ENCODE measurements around the gene SSBP1. TPM values are rescaled to one million over a fixed set of nuclear protein-coding genes. Genes with fewer than 3 reads are reported as not detected.

SSBP1 gene
- total RNA-seq, 1 donor from 2014 or later, result 220 TPM

DNA sequence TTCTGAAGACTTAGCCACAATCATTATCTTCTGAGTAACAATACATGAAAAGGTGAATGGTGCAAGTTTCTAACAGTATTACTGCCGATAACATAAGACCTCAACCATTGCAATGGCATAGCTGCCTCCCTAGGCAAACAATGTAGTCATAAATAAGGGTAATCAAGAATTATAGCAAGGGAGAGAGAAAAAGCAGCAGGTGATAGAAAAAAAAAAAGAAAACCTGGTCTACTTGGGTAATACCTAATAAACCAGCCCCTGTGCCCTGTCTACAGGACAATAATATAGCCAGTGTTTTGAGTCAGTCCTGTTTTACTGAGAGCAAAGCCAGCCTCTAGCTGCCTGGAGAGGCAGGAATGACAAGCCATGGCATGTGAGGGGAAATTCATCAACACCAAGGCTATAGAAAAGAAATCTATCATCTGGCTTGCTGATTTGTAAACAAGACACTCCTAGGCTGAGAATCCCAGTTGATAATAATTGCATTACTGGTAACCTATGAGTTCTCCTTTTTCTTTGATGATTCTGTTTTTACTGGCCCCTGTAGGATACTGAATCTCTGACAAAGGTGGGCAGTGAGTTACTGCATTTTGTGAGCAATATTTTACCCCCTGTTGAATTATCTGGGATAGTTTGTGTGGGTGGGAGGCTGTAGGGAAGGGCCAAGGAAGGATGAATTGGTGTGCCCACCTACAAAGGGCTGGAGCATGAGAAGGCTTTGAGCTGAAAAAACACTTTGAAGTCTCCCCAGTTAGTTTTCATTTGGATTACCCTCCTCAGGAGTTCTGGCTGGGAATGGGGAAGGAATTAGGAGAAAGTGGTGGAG lies 31.7 kb upstream of the SSBP1 start:
- no peak for DNase-seq (ENCODE audit: low read depth)
- H3K4me3 ChIP-seq (ENCODE audit: low read depth, low read length), result no peak overlapping the region
- TF ChIP-seq, protein P1, sequence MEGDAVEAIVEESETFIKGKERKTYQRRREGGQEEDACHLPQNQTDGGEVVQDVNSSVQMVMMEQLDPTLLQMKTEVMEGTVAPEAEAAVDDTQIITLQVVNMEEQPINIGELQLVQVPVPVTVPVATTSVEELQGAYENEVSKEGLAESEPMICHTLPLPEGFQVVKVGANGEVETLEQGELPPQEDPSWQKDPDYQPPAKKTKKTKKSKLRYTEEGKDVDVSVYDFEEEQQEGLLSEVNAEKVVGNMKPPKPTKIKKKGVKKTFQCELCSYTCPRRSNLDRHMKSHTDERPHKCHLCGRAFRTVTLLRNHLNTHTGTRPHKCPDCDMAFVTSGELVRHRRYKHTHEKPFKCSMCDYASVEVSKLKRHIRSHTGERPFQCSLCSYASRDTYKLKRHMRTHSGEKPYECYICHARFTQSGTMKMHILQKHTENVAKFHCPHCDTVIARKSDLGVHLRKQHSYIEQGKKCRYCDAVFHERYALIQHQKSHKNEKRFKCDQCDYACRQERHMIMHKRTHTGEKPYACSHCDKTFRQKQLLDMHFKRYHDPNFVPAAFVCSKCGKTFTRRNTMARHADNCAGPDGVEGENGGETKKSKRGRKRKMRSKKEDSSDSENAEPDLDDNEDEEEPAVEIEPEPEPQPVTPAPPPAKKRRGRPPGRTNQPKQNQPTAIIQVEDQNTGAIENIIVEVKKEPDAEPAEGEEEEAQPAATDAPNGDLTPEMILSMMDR (IDR thresholded peaks at IDR 0.05; ENCODE audit: insufficient read depth, low read length, poor library complexity, severe bottlenecking), result no peak
- H3K36me3 ChIP-seq (ENCODE audit: control insufficient read depth, insufficient read depth, low read length), result no peaks in the 10 kb centered on the region
- H3K27me3 ChIP-seq (ENCODE audit: control insufficient read depth, insufficient read depth, low read length), result no peaks in the 10 kb centered on the region

DNA sequence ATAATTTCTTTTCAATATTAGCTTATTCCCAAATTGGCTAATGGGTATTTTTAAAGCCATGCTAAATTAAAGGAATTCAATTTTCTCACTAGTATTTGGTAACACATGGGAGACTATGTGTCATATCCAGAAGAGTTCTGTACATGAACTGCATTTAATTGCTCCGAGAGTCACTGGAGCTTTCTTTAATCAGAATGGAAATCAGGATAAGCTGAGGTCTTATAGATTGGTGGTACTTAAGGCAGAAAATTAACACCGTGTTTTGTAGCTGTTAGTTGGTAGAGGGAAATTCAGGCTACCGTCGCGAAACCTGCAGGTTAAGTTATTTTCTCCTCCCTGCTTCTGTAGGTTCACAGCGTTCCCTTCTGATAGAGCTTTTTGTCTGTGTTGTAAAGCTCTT lies 29.8 kb upstream of the SSBP1 start, which contains the start of gene WEE2:
Gene WEE2, plus strand, starts transcription at position 3 of the 400 bp plus-strand sequence. CDS start 406 bp downstream, outside the sequence.
- Histone ChIP-seq H3K36me3 (ENCODE audit: control insufficient read depth, insufficient read depth, low read length) (no peaks in the 10 kb centered on the region), H3K27me3 (ENCODE audit: control insufficient read depth, insufficient read depth, low read length) (no peaks in the 10 kb centered on the region), H3K4me3 (ENCODE audit: low read depth, low read length) (no peak within 1 kb of the TSS)
- no peak for DNase-seq (ENCODE audit: low read depth)
- TF ChIP-seq, protein P1 (IDR thresholded peaks at IDR 0.05; ENCODE audit: insufficient read depth, low read length, poor library complexity, severe bottlenecking), result no peak

DNA sequence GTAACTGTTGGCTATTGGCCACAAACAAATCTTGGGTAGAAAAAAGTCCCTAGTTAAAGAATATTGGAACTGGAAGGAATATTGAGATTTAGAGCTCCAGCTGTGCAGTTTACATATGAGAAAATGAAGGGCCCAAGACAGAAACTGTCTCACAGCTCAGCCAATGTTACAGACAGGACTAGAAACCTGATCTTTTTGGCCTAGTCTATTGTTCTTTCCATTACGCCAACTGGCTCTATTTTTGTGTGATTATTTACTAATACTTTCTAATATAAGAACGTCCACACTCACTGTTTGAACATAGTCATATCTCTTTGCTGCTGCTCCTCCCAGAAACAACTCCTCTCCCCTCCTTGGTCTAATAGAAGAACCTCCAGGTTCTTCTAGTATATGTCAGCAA lies 28.8 kb upstream of the SSBP1 start:
- DNase-seq (ENCODE audit: low read depth), result no peak
- Histone ChIP-seq H3K4me3 (ENCODE audit: low read depth, low read length) (no peak overlapping the region), H3K27me3 (ENCODE audit: control insufficient read depth, insufficient read depth, low read length) (no peaks in the 10 kb centered on the region), H3K36me3 (ENCODE audit: control insufficient read depth, insufficient read depth, low read length) (no peaks in the 10 kb centered on the region)
- TF ChIP-seq, protein P1 (IDR thresholded peaks at IDR 0.05; ENCODE audit: insufficient read depth, low read length, poor library complexity, severe bottlenecking), result no peak

DNA sequence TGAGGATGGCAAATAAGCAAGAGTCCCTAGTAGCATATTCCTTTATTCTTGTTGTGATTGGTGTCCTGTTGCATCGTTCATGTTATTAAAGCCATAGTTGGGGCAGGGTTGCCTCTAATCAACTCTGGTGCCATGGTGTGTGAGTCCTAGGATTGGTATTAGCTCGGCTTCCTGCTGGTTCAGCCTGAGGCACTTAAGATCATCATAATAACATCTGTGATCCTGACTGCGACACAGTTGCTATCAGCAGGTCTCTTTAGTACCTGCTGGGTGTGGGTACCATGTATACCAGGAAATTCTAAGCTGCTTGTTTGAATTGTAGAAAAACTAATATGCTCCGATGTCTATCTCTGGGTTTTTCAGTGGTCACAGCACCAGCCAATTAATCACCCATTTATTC lies 28.4 kb upstream of the SSBP1 start:
- no peak for DNase-seq (ENCODE audit: low read depth)
- Histone ChIP-seq H3K27me3 (ENCODE audit: control insufficient read depth, insufficient read depth, low read length) (no peaks in the 10 kb centered on the region), H3K4me3 (ENCODE audit: low read depth, low read length) (no peak overlapping the region)

DNA sequence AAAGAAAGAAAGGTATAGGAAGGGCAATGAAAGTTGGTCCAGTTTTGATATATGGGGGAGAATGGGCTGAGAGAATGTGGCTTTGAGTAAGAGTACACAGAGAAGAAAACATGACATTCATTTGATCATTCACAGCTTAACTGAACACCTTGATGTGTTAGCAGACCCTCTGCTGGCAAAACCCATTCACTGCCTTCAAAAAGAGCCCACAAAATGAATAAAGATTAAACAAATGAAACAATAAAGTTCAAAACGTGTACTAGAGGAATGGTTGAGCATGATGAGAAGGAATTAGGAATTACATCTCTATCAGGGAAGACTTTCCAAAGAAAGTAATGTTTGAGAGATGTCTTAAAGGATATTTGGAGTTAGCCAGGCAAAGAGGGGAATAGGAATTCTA lies 27.9 kb upstream of the SSBP1 start:
- Histone ChIP-seq H3K27me3 (ENCODE audit: control insufficient read depth, insufficient read depth, low read length) (no peaks in the 10 kb centered on the region), H3K4me3 (ENCODE audit: low read depth, low read length) (no peak overlapping the region), H3K36me3 (ENCODE audit: control insufficient read depth, insufficient read depth, low read length) (no peaks in the 10 kb centered on the region)
- TF ChIP-seq, protein P1 (IDR thresholded peaks at IDR 0.05; ENCODE audit: insufficient read depth, low read length, poor library complexity, severe bottlenecking), result no peak
- no peak for DNase-seq (ENCODE audit: low read depth)

More for the DNA sequence above, 28.4 kb upstream of the SSBP1 start:
- TF ChIP-seq, protein P1 (IDR thresholded peaks at IDR 0.05; ENCODE audit: insufficient read depth, low read length, poor library complexity, severe bottlenecking), result no peak
- H3K36me3 ChIP-seq (ENCODE audit: control insufficient read depth, insufficient read depth, low read length), result no peaks in the 10 kb centered on the region
